CD4-positive, alpha-beta T cell treated with Interleukin-21 for 1 hour (primary cell): ENCODE results near the gene EARS2.
"Not testable (repeated sequence)": the region's sequence is repeated elsewhere in the genome, so short reads cannot be mapped to it uniquely, and the experiment has no call there.

Source experiments
- DNase-seq: peaks from one replicate; pipeline ENCODE4 v3.0.0-alpha.2; 2020

Gene EARS2

DNA sequence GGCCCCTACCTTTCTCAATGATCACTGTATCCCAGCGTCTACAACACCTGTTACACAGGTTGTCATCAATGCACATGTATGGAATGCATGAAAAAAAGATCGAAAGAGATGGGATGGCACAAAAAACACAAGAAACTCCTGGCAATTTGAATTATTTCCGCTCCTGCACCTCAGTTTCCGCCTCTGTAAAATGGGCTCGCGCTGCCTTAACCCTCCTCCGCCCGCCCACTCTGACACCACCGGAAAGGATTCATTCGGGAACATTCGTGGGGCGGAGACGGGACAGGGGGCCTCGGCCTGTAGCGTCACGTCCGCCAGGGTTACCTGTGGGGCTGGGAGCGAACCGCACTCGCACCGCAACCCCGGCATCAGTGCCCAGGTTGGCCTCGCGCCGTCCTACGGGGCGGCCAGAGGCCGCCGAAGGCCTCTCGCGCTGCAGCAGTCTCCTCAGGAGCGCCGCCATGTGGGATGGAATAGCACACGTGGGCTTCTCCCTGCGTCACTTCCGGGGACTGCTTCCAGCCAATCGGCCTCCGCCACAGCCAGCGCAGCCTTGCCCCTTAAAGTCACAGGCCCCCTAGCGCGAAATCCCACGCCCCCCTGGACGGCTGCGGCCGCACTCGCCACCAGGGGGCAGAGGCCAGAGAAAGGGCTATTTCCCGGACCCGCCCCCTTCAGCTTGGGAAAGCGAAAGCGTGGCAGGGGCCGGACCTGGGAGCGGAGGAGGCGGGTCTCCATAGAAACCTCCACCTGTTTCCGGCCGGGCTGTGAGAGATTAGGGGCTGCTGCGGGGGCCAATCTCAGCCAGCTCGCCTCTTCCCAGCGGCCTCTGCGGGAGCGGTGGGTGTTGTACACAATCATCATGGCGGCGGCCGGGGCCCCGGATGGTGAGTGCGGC is at the start of gene EARS2, which contains the start of gene UBFD1:
TSS of gene EARS2 (minus strand) at position 470 of the 898 bp plus-strand sequence. CDS start at position 463, 7 bp downstream.
TSS of gene UBFD1 (plus strand) at position 847 of the 898 bp plus-strand sequence. CDS start at position 863, 16 bp downstream.
- DNase-seq = peak; percentile 96

DNA sequence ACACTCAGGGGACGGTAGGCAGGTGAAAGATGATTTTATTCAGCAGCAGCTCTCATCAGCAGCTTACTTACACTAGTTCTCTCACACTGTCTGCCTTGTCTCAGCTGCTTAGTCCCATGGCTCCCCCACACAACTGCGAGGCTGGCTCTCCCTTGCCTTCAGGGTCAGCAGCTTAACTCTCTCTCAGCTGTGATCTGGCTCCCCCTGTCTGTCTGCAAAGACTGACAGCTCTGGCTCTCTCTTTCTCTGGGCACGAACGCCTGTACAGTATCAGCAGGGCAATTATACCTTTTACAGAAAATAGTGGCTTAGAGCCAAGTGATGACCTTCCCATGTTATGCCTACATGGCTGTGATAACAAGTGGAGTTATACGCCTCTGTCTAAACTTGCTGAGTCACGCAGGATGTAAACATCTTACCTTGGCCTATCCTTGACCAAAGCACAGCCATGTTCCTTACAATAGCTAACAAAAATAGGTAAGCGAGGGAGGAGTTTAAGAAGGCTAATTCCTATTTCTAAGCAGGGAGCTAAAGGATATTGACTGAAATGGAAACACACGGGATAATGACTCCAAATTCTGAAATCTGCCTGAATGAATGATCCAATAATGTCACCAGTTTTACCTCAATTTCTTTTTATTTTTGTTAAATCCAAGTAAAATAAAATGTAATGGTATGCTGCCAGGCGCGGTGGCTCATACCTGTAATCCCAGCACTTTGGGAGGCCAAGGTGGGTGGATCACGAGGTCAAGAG is 40.0 kb upstream of the EARS2 start:
- peak; percentile 29 for DNase-seq

DNA sequence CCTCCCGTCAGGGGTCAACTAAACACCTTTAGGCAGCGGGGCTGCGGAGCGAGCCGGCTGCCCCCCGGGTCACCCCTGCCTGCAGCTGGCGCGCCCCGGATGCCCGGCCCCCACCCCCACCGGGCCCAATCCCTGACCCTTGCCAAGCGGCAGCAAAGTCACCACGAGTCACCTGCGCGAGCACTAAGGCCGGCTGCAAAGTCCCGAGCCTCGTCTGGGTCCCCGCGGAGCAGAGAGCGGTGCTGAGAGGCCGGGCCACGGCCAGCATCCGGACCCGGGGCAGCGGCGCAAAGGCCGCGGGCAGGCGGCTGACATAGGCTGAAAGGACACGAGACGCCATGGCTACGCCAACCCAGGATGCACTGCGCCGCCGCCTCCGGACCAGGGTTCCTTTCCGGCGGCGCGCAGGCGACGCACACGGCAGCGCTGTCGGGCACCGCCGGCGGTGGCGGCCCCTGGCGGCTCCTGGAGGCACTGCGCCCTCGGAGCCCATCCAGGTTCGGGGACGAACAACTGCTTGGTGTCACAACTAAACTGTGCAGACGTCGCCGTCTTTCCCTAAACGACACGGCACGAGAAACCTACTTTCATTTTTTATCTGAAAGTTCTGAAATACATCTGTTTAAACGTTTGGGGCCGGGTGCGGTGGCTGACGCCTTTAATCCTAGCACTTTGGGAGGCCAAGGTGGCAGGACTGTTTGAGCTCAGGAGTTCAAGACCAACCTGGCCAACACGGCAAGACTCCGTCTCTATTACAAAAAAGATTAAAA is 39.0 kb upstream of the EARS2 start, which contains the start of gene NDUFAB1:
TSS of gene NDUFAB1 (minus strand) at position 366 of the 770 bp plus-strand sequence. CDS start at position 340, 26 bp downstream.
- DNase-seq = peak; percentile 91

DNA sequence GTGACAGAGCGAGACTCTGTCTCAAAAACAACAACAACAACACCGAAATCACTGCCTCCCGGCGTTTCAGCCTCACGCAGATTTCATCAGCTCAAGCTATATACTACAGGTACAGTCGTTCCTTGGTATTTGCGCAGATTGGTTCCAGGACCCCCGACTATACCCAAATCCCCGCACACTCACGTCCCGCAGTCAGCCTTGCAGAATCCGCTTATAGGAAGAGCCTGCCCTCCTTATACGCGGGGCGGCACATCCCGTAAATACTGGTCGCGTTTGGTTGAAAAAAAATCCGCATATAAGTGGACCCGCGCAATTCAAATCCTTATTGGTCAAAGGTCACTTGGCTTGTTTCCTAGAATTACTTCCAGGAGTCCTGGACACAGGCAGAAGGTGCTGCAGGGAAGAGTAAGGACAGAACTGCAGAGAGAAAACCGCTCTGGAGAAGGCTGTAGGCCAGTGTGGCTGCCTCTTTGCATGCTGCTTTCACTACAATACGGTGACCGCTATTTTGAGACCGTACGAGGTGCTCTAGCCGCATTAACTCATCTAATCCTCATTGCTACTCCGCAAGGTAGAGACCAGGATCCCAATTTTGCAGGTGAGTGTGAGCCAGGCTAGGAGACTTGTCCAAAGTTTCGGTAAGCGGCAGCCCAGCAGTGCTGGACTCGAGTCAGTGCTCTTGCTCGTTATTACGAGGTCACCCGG is 38.2 kb upstream of the EARS2 start:
- no peak for DNase-seq

DNA sequence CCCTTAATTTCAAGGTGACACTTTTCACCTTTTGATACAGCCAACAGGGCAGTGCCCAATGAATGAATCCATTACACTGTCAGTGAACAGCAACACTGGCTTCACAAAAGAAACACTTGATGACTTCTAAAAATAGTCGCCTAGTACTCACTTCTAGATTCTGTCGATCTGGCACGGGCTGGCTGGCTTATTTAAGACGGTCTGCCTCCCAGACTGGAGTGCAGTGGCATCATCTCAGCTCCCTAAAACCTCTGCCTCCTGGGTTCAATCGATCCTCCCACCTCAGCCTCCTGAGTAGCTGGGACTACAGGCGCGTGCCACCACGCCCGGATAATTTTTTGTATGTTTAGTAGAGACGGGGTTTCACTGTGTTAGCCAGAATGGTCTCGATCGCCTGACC is 37.0 kb upstream of the EARS2 start:
- no peak for DNase-seq

DNA sequence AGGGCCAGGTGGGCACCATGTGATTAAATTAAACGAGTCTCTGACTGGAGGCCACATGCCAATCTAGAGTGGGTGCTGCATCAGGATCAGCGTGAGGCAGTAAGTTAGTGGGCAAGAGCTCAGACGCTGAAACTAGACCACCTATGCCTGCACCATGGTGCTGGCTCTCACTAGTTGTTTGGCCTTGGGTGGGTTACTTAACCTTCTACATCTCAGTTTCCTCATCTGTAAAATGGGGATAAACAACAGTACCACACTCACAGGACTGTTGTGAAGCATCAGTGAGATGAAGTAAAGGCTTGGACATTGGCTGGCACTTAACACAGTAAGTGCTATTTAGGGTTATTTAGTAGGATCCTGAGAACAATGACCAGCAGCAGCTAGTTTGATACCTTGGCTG is 33.0 kb upstream of the EARS2 start:
- DNase-seq = no peak

DNA sequence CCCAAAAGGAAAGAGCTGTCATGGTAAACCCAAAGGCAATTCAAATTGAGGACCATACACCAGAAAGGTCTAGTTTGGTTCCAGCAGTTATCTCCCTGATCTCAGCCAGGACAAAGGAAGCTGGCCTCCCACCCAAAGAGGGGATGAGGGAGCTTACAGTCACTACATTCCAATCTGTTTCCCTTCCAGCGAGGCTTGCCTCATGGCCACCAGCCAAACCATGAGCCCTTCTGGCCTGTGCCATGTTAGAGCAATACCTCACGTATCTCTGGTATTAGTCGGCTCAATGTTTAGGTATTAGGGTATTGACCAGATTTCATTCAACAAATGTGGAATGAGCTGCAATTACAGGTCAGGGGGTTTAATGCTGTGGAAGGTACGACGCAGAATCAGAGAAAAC is 30.6 kb upstream of the EARS2 start:
- DNase-seq = no peak

DNA sequence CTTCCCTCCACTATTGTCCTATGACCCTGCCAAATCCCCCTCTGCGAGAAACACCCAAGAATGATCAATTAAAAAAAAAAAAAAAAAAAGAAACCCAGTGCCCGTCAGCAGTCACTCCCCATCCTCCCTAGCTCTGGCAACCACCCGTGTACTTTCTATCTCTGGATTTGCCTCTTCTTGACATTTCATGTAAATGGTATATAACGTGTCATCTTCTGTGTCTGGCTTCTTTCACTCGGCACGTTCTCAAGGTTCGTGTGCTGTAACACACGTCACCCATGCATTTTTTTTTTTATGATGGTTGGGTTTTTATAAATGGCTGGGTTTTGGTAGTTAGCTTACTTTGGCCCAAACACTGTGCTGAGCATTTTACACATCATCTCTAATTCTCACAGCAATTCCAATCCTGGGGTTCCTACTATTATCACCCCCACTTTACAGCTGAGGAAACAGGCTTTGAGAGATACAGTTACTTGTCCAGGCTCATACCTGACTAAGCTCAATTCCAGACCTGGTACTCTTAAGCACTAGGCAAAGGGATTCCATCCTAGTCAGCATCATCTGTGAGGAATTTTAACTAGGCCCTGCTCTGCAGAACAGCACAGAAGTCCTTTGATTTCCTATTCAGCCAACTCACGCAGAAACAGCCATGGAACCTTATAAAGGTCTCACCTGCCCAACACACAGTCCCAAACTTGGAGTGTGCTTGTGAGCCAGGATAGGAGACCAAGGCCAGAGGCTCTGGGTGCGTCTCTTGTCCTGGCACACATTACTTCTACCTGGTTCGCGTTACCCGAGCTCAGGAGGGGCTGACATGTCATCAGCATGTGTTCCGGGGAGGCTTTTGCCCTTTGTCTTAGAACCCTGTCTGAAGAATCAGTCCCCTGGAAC is 27.3 kb upstream of the EARS2 start:
- no peak for DNase-seq

DNA sequence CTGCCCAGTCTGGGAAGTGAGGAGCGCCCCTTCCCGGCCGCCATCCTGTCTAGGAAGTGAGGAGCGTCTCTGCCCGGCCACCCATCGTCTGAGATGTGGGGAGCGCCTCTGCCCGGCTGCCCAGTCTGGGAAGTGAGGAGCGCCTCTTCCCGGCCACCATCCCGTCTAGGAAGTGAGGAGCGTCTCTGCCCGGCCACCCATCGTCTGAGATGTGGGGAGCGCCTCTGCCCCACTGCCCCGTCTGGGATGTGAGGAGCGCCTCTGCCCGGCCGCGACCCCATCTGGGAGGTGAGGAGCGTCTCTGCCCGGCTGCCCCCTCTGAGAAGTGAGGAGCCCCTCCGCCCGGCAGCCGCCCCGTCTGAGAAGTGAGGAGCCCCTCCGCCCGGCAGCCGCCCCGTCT is 26.1 kb upstream of the EARS2 start:
- DNase-seq = not testable (repeated sequence)

DNA sequence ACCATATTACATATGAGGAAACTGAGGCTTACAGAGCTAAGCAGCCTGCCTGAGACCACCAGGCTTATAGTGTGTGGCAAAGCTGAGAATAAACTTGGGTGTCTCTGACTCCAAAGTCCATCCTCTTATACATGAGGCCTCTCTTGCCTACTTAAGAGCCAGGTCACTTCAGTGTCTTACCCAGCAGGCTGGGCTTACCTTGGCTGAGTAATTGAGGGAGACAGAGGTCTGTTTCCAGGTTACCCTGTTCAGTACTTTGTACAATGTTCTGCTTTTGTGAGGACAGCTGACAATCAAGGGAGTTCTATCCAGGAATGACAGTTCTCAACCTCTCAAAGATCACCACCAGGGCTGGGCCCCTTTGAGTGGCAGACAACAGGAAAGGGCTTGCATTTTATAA is 24.6 kb upstream of the EARS2 start:
- DNase-seq = no peak

DNA sequence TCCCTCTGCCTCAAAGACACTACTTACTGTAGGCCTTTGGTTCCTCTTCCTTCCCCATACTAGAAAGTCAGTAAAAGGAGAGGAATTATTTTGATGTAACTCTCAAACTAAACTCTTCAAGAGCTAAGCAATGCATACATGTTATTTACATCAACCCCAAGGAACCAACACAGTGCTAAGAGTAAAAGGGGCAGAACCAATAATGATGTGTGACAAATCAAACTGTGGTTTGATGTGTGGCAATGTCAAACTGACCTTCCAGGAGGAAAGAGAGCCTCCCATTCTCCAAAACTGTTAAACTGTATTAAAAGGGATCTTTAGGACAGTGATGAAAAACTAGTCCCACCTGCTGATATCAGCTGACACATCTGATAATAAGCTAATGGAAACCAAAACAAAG is 23.2 kb upstream of the EARS2 start:
- no peak for DNase-seq

DNA sequence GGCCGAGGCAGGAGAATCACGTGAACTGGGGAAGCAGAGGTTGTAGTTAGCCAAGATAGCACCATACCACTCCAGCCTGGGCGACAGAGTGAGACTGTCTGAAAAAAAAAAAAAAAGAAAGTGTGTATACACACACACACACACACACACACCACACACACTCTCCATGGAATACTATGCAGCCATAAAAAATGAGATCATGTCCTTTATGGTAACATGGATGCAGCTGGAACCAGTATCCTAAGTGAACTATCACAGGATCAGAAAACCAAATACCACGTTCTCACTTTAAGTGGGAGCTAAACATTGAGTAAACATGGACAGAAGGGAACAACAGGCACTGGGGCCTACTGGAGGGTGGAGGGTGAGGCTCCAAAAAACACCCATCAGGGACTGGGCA is 22.2 kb upstream of the EARS2 start:
- DNase-seq = no peak

DNA sequence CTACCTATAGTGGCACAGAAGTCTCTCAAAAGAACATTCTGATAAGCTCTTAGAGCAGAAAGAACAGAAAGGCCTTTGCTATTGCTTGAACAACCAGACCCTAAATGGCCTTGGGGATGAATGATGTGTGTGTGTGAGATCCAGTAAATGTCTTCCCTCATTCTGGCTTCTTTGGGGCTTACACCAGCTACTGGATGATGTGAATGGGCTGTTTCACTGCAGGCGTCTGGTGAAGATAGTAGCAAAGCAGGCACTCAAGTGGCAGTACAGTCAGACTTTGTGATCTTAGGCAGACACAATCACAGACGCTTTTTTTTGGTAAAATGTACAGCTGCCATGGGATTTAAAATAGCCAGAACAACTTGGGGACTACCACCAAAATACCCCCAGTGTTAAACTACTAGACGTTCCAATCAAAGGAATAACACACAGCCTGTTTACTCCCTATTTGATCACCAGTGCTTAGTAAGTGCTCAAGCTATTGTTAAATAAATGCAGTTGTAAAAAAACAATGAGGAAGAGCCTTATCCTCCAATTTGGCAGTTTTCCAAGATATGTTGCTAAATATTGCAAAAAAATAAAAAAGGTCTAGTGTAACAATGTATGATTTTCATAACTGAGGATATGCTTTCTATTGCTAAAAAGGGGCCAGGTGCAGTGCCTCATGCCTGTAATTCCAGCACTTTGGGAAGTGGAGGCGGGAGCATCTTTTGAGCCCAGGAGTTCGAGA is 21.1 kb upstream of the EARS2 start:
- DNase-seq = no peak

DNA sequence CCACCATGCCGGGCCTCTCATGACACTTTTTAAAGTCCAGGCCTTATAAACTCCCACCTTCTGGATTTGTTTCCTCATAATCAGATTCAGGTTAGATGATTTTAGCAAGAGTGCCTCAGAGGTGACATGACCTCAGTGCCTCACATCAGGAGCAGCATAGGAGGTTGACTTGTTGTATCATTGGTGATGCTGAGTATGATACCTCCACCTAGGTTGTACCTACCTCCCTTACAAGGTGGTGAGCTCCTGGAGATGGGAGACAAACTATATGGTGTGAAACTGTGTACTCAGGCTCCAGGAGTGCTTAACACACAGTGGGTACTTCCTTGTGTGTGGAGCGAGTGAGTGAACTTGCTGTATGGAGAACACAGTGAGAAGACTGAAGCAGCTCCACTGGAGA is 20.3 kb upstream of the EARS2 start:
- no peak for DNase-seq

DNA sequence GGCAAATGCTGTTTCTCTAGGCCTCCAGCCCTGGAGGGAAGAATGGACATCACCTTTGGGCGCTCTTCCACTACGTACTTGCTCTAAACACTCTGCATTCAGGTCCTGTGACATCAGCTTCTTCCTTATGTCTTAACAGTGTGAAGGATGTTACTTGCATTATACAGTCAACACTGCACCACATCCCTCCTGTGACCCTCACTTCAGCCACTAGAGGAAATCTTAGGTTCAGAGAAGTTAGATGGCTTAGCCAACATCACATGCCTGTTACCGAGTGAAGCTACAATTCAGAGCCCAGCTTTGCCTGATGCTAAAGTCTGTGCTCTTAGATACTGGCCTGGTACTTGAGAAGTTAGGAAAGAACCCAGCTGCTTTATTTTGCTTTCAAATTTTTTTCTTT is 18.7 kb upstream of the EARS2 start:
- DNase-seq = no peak

DNA sequence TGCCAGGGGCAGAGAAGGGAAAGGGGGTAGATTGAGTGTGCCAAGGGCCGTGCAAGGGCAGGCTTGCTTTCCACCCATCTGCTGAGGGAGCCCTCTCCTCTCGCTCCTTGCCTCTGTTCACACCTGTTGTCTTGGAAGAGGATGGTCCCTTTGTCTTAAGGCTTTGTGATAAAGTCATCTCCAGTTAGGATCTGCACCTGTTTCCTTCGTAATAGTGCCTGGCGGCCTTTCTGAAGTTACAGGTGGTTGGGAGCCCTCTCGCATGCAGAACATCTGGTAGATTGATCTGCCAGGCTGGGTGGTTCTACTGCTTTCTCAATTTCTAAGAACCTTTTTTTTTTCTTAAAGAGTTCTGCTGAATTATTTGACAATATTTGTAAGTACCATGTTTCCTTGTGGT is 16.7 kb upstream of the EARS2 start:
- DNase-seq = no peak

DNA sequence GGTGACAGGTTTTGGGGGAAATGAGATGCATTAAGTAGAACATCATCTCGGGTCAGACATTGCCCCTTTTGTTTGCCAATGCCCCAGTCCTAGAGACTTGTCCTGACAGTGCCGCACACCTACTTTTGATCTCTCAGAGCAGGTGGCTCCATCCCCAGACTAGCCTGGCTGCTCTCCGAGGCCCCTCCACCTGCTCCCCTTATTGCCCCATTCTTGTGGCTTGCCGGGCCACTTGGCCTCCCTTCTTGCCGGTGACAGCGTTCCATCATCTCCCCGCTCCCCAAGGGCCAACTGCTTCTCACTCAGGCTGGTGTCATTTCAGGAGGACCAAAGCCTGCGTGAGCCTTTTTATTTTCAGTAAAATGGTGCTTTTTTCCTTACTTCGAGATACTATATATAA is 15.2 kb upstream of the EARS2 start:
- no peak for DNase-seq

DNA sequence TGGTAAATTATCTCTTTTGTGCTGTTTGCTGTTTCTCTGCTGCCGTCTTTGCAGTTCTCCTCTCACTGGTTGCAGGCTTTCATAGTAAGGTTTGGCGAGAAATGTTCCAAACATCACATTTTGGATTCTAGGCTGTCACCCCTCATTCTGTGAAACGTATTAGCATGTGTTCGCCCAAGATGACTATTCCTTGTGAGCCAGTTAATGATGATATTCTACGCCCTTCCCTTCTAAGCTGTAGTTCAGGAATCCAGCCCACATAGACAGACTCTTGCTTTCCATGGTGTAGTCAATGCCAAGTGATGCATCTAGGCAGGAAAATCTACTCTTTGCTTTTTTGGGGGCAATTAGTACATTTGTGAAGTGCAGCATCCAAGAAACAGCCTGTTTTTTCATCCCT is 14.7 kb upstream of the EARS2 start:
- DNase-seq = no peak

DNA sequence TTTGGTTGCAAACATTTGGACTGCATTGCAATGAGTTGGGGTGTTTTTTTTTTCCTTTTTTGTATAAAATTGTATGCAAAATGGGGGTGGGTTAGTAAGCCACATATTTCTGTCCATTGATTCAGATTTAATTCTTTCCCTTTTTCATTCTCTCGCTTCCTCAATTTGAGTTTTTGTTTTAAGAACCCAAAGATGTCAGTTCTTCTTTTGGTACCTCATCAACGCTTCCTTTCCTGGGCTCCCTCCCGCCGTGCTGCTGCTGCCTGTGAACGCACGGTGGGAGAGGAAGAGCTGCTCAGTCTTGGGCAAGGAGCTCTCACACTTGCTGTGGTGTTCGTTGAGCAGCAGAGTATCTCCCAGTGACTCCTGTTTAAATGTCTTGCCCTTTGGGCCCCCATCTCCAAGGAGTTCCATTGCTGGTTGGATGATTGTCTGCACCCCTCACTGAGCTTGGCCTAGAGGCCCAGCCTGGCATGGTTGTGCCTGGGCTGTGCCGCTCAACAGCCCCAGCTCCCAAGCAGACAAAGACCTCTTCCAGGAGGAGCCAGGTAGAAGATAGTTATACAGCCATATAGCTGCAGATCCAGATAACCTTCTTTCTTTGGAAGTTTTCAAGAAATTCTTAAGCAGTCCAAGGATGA is 14.0 kb upstream of the EARS2 start:
- DNase-seq = no peak

DNA sequence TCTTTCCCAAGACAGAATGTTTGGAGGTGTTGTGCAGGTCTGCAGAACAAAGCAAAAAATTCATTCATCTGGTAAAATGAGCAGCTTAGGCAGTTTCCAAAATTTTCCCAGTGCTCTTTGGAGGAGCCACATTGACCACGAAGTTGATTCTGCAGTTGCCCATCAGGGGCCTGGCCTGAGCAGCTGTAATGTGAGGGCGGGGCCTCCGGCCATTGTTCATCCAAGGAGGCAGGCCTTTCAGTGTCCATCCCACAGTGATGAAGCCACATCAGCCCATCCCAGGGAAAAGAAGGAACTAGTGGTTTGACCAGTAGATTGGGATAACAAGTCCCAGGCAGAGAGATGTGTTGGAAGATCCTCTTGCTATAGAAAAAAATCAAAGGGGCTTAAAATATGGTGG is 10.5 kb upstream of the EARS2 start:
- no peak for DNase-seq
